ENCODE measurements around the gene DTNBP1. TPM values are rescaled to one million over a fixed set of nuclear protein-coding genes. Genes with fewer than 3 reads are reported as not detected.

DTNBP1 gene
- total and polyA plus RNA-seq, 4 experiments from 2014 or later, result 24.1 to 34.8 (median 29.2) TPM

GRCh38 chr6:15516378-15516777 is 146.4 kb downstream of the DTNBP1 start:
- Mint-ChIP-seq H3K9me3 (peaks cover 0 to 4% (median 0%) of the 10 kb centered on the region in 8 donors), H3K4me1 (peaks cover 0 to 4% (median 2%) of the 10 kb centered on the region in 4 donors), H3K27ac (peak overlapping the region in 2 of 7 donors; percentile 41 to 73), H3K4me3 (no peak overlapping the region), H3K27me3 (no peaks in the 10 kb centered on the region), H3K36me3 (peaks cover 60 to 78% of the 10 kb centered on the region in 2 donors)
- Histone ChIP-seq H3K36me3 (ENCODE audit: insufficient read depth, low read length) (peaks cover 42% of the 10 kb centered on the region), H3K27ac (ENCODE audit: low read depth, low read length) (no peak overlapping the region), H3K4me1 (ENCODE audit: insufficient read depth, low read length) (no peaks in the 10 kb centered on the region), H3K9me3 (ENCODE audit: control insufficient read depth in 1 of 2, low read length in 2 of 2) (no peaks in the 10 kb centered on the region), H3K4me3 (ENCODE audit: low read length in 2 of 2) (no peak overlapping the region), H3K27me3 (ENCODE audit: insufficient read depth, low read length) (no peaks in the 10 kb centered on the region)
- intact Hi-C loops (cut with micrococcal nuclease), result no loop called here
- ChIA-PET POLR2A (ENCODE audit: partially characterized antibody) (no interaction called here), CTCF (ENCODE audit: partially characterized antibody) (no interaction called here)
- no peak for DNase-seq

- Histone ChIP-seq H3K4me1 (ENCODE audit: insufficient read depth, low read length) (no peaks in the 10 kb centered on the region), H3K9me3 (ENCODE audit: control insufficient read depth in 1 of 2, low read length in 2 of 2) (no peaks in the 10 kb centered on the region), H3K4me3 (ENCODE audit: low read length in 2 of 2) (no peak overlapping the region), H3K27ac (ENCODE audit: low read depth, low read length) (no peak overlapping the region), H3K36me3 (ENCODE audit: insufficient read depth, low read length) (peaks cover 48% of the 10 kb centered on the region), H3K27me3 (ENCODE audit: insufficient read depth, low read length) (no peaks in the 10 kb centered on the region)
- Mint-ChIP-seq H3K9me3 (peaks cover 0 to 4% (median 0%) of the 10 kb centered on the region in 8 donors), H3K4me1 (peaks cover 0 to 4% (median 2%) of the 10 kb centered on the region in 4 donors), H3K36me3 (peaks cover 54 to 77% of the 10 kb centered on the region in 2 donors), H3K27ac (peak overlapping the region in 5 of 7 donors; percentile 41 to 73 (median 59)), H3K27me3 (no peaks in the 10 kb centered on the region), H3K4me3 (no peak overlapping the region)
- ChIA-PET CTCF (ENCODE audit: partially characterized antibody) (no interaction called here), POLR2A (ENCODE audit: partially characterized antibody) (no interaction called here)
- DNase-seq, result no peak
- intact Hi-C loops (cut with micrococcal nuclease), result no loop called here
Measured at GRCh38 chr6:15515660-15516375, 147.0 kb downstream of the DTNBP1 start.

- no peaks in the 10 kb centered on the region for H3K9me3 ChIP-seq (ENCODE audit: control insufficient read depth in 1 of 2, low read length in 2 of 2)
- no peaks in the 10 kb centered on the region for H3K4me1 ChIP-seq (ENCODE audit: insufficient read depth, low read length)
- peaks cover 50% of the 10 kb centered on the region for H3K36me3 ChIP-seq (ENCODE audit: insufficient read depth, low read length)
- CTCF ChIA-PET (ENCODE audit: partially characterized antibody), result no interaction called here
- H3K4me3 Mint-ChIP-seq, result no peak overlapping the region
- H3K4me1 Mint-ChIP-seq, result peaks cover 0 to 4% (median 2%) of the 10 kb centered on the region in 4 donors
- no peak overlapping the region for H3K4me3 ChIP-seq (ENCODE audit: low read length in 2 of 2)
- H3K27me3 ChIP-seq (ENCODE audit: insufficient read depth, low read length), result no peaks in the 10 kb centered on the region
- H3K27me3 Mint-ChIP-seq, result no peaks in the 10 kb centered on the region
- H3K9me3 Mint-ChIP-seq, result peaks cover 0 to 4% (median 0%) of the 10 kb centered on the region in 8 donors
- no peak for DNase-seq
- H3K36me3 Mint-ChIP-seq, result peaks cover 48 to 77% of the 10 kb centered on the region in 2 donors
- POLR2A ChIA-PET (ENCODE audit: partially characterized antibody), result no interaction called here
- intact Hi-C loops (cut with micrococcal nuclease), result no loop called here
- peak overlapping the region in 4 of 7 donors; percentile 17 to 89 (median 33) for H3K27ac Mint-ChIP-seq
- H3K27ac ChIP-seq (ENCODE audit: low read depth, low read length), result no peak overlapping the region
Measured at GRCh38 chr6:15515226-15515625, 147.6 kb downstream of the DTNBP1 start.

DNA sequence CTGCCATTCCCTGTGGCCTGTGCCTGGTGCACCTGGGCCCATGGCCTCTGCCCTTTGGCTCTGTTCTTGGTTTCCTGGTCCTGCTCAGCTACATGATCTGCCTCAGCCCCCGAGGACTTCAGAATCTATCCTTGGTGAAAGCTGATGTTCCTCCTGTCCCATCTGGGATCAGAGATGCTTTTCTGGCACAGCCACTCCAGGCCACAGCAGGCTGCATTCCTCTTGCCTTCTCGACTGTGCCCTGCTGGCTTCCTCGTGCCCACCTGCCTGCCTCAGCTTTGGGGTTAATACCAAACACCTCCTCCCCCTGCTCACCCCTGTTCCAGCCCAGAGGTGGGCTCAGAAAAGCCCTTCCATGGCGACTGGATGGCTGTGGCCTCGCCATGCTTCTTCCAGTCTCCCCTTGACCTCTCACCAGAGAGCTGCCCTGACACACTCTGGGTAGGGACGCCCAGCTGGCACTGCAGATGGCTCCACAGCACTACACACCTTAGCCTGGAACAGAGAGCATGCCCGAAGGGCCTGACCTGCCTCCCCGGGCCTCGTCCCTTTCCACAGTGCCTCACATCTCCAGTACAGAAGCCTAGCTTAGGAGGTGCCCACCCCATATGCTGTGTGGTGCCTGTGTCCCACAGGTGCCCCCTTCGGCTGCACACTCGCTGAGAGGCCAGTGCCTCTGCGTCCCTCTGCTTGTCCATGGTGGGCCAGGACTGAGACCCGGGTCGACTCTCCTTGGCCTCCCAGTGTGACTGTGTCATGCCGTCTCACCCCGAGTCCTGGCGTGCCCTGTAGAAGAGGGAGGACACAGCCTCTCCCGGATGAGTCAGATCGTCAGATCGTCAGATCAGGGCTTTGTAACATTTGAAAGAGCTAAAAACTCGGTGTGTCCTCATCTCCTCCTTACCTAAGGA is 148.8 kb downstream of the DTNBP1 start:
- Histone ChIP-seq H3K9me3 (ENCODE audit: control insufficient read depth in 1 of 2, low read length in 2 of 2) (no peaks in the 10 kb centered on the region), H3K27me3 (ENCODE audit: insufficient read depth, low read length) (no peaks in the 10 kb centered on the region), H3K36me3 (ENCODE audit: insufficient read depth, low read length) (peaks cover 61% of the 10 kb centered on the region), H3K4me3 (ENCODE audit: low read length in 2 of 2) (no peak overlapping the region), H3K4me1 (ENCODE audit: insufficient read depth, low read length) (no peaks in the 10 kb centered on the region), H3K27ac (ENCODE audit: low read depth, low read length) (no peak overlapping the region)
- intact Hi-C loops (cut with micrococcal nuclease), result no loop called here
- DNase-seq, result no peak
- Mint-ChIP-seq H3K9me3 (peaks cover 0 to 4% (median 0%) of the 10 kb centered on the region in 8 donors), H3K27ac (peak overlapping the region; percentile 18 to 48 (median 23)), H3K4me3 (no peak overlapping the region), H3K4me1 (peaks cover 0 to 4% (median 2%) of the 10 kb centered on the region in 4 donors), H3K27me3 (no peaks in the 10 kb centered on the region), H3K36me3 (peaks cover 38 to 76% of the 10 kb centered on the region in 2 donors)
- ChIA-PET CTCF (ENCODE audit: partially characterized antibody) (no interaction called here), POLR2A (ENCODE audit: partially characterized antibody) (no interaction called here)

DNA sequence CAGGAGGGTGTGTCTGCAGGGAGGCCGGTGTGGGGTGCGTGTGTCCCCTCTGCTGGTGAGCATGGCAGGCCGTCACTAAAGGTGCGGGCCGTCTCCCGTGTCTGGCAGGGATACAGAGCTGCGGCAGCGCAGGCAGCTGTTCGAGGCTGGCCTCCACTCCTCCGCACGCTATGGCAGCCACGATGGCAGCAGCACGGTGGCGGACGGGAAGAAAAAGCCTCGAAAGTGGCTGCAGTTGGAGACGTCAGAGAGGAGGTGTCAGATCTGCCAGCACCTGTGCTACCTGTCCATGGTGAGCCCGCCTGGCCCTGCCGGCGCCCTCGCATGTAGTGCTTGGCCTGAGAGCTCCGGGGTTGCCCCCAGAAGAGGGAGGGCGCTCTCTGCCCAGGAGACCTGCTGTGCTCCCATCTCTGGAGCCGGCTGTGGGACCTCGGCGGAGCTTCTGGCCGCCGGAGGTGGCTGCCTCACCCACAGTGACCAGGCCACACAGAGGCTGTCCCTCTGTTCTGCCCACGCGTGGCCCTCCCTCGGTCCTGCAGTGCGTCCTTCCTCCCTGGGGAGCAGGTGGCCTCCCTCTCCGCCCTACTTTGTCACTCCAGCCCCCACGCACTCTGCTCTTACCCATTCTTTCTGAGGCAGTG is 149.6 kb downstream of the DTNBP1 start:
- ChIA-PET CTCF (ENCODE audit: partially characterized antibody) (no interaction called here), POLR2A (ENCODE audit: partially characterized antibody) (no interaction called here)
- Mint-ChIP-seq H3K27ac (peak overlapping the region in 2 of 7 donors; percentile 13 to 70), H3K36me3 (peaks cover 40 to 78% of the 10 kb centered on the region in 2 donors), H3K27me3 (no peaks in the 10 kb centered on the region), H3K4me3 (no peak overlapping the region), H3K4me1 (peaks cover 0 to 4% (median 1%) of the 10 kb centered on the region in 4 donors), H3K9me3 (peaks cover 0 to 4% (median 0%) of the 10 kb centered on the region in 8 donors)
- Histone ChIP-seq H3K27ac (ENCODE audit: low read depth, low read length) (no peak overlapping the region), H3K9me3 (ENCODE audit: control insufficient read depth in 1 of 2, low read length in 2 of 2) (no peaks in the 10 kb centered on the region), H3K4me3 (ENCODE audit: low read length in 2 of 2) (no peak overlapping the region), H3K27me3 (ENCODE audit: insufficient read depth, low read length) (no peaks in the 10 kb centered on the region), H3K36me3 (ENCODE audit: insufficient read depth, low read length) (peaks cover 70% of the 10 kb centered on the region), H3K4me1 (ENCODE audit: insufficient read depth, low read length) (no peaks in the 10 kb centered on the region)
- intact Hi-C loops (cut with micrococcal nuclease), result no loop called here
- DNase-seq, result no peak

DNA sequence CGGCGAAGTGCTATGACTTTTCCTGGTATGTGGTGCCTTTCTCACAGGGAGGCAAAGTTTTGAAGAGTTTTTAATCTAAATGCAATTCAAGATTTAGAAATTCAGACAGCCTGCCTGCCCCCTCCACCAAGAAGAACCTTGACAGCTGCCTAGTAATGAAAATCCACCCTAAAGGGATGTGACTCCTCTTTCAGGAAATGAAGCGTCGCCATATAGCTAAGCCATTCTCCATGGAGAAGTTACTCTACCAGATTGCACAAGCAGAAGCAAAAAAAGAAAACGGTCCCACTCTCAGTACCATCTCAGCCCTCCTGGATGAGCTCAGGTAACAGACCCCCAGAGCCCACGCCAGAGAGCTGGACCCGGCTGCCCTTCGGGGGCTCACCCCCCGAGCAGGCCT is 150.1 kb downstream of the DTNBP1 start:
- Histone ChIP-seq H3K4me3 (ENCODE audit: low read length in 2 of 2) (no peak overlapping the region), H3K27ac (ENCODE audit: low read depth, low read length) (no peak overlapping the region), H3K27me3 (ENCODE audit: insufficient read depth, low read length) (no peaks in the 10 kb centered on the region), H3K9me3 (ENCODE audit: control insufficient read depth in 1 of 2, low read length in 2 of 2) (no peaks in the 10 kb centered on the region), H3K36me3 (ENCODE audit: insufficient read depth, low read length) (peaks cover 67% of the 10 kb centered on the region), H3K4me1 (ENCODE audit: insufficient read depth, low read length) (no peaks in the 10 kb centered on the region)
- CTCF ChIA-PET (ENCODE audit: partially characterized antibody), result no interaction called here
- no peak overlapping the region for H3K4me3 Mint-ChIP-seq
- no peak for DNase-seq
- POLR2A ChIA-PET (ENCODE audit: partially characterized antibody), result no interaction called here
- H3K27ac Mint-ChIP-seq, result peak overlapping the region in 3 of 7 donors; percentile 13 to 62 (median 50)
- H3K36me3 Mint-ChIP-seq, result peaks cover 37 to 79% of the 10 kb centered on the region in 2 donors
- peaks cover 0 to 2% (median 0%) of the 10 kb centered on the region in 8 donors for H3K9me3 Mint-ChIP-seq
- intact Hi-C loops (cut with micrococcal nuclease), result no loop called here
- H3K27me3 Mint-ChIP-seq, result no peaks in the 10 kb centered on the region
- peaks cover 0 to 4% (median 1%) of the 10 kb centered on the region in 4 donors for H3K4me1 Mint-ChIP-seq

GRCh38 chr6:15512126-15512525 is 150.7 kb downstream of the DTNBP1 start:
- Histone ChIP-seq H3K27ac (ENCODE audit: low read depth, low read length) (no peak overlapping the region), H3K27me3 (ENCODE audit: insufficient read depth, low read length) (no peaks in the 10 kb centered on the region), H3K9me3 (ENCODE audit: control insufficient read depth in 1 of 2, low read length in 2 of 2) (no peaks in the 10 kb centered on the region), H3K4me3 (ENCODE audit: low read length in 2 of 2) (no peak overlapping the region), H3K36me3 (ENCODE audit: insufficient read depth, low read length) (peaks cover 66% of the 10 kb centered on the region), H3K4me1 (ENCODE audit: insufficient read depth, low read length) (no peaks in the 10 kb centered on the region)
- intact Hi-C loops (cut with micrococcal nuclease), result no loop called here
- no peak overlapping the region for H3K4me3 Mint-ChIP-seq
- peaks cover 0 to 4% (median 1%) of the 10 kb centered on the region in 4 donors for H3K4me1 Mint-ChIP-seq
- no peak for DNase-seq
- H3K27me3 Mint-ChIP-seq, result no peaks in the 10 kb centered on the region
- H3K9me3 Mint-ChIP-seq, result peaks cover 0 to 2% (median 0%) of the 10 kb centered on the region in 8 donors
- ChIA-PET CTCF (ENCODE audit: partially characterized antibody) (no interaction called here), POLR2A (ENCODE audit: partially characterized antibody) (no interaction called here)
- peaks cover 40 to 79% of the 10 kb centered on the region in 2 donors for H3K36me3 Mint-ChIP-seq
- H3K27ac Mint-ChIP-seq, result peak overlapping the region in 4 of 7 donors; percentile 37 to 68 (median 46)
